Measurements from ENCODE around the gene ARID3A. TPM values are rescaled to one million over a fixed set of nuclear protein-coding genes. Genes with fewer than 3 reads are reported as not detected.

The ARID3A gene
- total and polyA plus RNA-seq, 7 donors = 2.3 to 6.7 (median 4.2) TPM

- 15 to 18% (median 18%) methylated on average over 27 to 35 of the region's 35 CpGs for WGBS, 3 donors
- intact Hi-C loops (cut with DNase I) = loop anchor here in 1 of 2 donors (5.0 kb wide), 1 partner anchor 59 kb away; the partner anchor contains the start of gene CFD
- H3K36me3 ChIP-seq (ENCODE audit: insufficient read depth in 1 of 2, low read depth in 1 of 2) = no peaks in the 10 kb centered on the region
- H3K27ac ChIP-seq = no peak overlapping the region
- H3K9me3 ChIP-seq = no peaks in the 10 kb centered on the region
- H3K4me1 ChIP-seq = peaks cover 20% of the 10 kb centered on the region
- TF ChIP-seq CTCF (IDR thresholded peaks at IDR 0.05) = no peak
- ATAC-seq = no peak
- H3K4me3 ChIP-seq = peak overlapping the region; percentile 48
- H3K27me3 ChIP-seq (ENCODE audit: insufficient read depth in 3 of 3, low read length in 2 of 3) = peaks cover 0 to 53% (median 18%) of the 10 kb centered on the region in 3 donors
- no peak for DNase-seq
Observed at GRCh38 chr19:916645-917322, 9.1 kb upstream of the ARID3A start.

- WGBS, 3 donors = 0 to 1% (median 1%) methylated on average over 53 to 87 of the region's 87 CpGs
- Histone ChIP-seq H3K4me3 (peak within 1 kb of the TSS; percentile 48), H3K36me3 (ENCODE audit: insufficient read depth in 1 of 2, low read depth in 1 of 2) (no peaks in the 10 kb centered on the region), H3K4me1 (peaks cover 20% of the 10 kb centered on the region), H3K27ac (no peak within 1 kb of the TSS), H3K27me3 (ENCODE audit: insufficient read depth in 3 of 3, low read length in 2 of 3) (peaks cover 0 to 53% (median 18%) of the 10 kb centered on the region in 3 donors), H3K9me3 (no peaks in the 10 kb centered on the region)
- no peak for DNase-seq
- intact Hi-C loops (cut with DNase I) = loop anchor here in 1 of 2 donors (5.0 kb wide), 1 partner anchor 60 kb away; the partner anchor contains the start of gene CFD
- peak; percentile 25 for TF ChIP-seq CTCF (IDR thresholded peaks at IDR 0.05)
- ATAC-seq = peak in 1 of 4 donors; percentile 12
Observed at GRCh38 chr19:917323-918151, 8.3 kb upstream of the ARID3A start, which contains the start of gene KISS1R. KISS1R (plus strand) TSS chr19:917333; CDS start chr19:917503, 170 bp downstream.

GRCh38 chr19:918152-918437 is 7.7 kb upstream of the ARID3A start:
- intact Hi-C loops (cut with DNase I) = loop anchor here in 1 of 2 donors (5.0 kb wide), 1 partner anchor 61 kb away; the partner anchor contains the start of gene CFD
- WGBS, 3 donors = 1 to 6% (median 3%) methylated on average over 12 of the region's 12 CpGs
- ATAC-seq (no peak), DNase-seq (no peak)
- no peaks in the 10 kb centered on the region for H3K9me3 ChIP-seq
- H3K4me1 ChIP-seq = peaks cover 20% of the 10 kb centered on the region
- H3K36me3 ChIP-seq (ENCODE audit: insufficient read depth in 1 of 2, low read depth in 1 of 2) = no peaks in the 10 kb centered on the region
- no peak for TF ChIP-seq CTCF (IDR thresholded peaks at IDR 0.05)
- peaks cover 0 to 53% (median 18%) of the 10 kb centered on the region in 3 donors for H3K27me3 ChIP-seq (ENCODE audit: insufficient read depth in 3 of 3, low read length in 2 of 3)
- no peak overlapping the region for H3K27ac ChIP-seq
- H3K4me3 ChIP-seq = no peak overlapping the region

- no peaks in the 10 kb centered on the region for H3K36me3 ChIP-seq (ENCODE audit: insufficient read depth in 1 of 2, low read depth in 1 of 2)
- no peak for DNase-seq
- intact Hi-C loops (cut with DNase I) = loop anchor here in 1 of 2 donors (5.0 kb wide), 1 partner anchor 61 kb away; the partner anchor contains the start of gene CFD
- TF ChIP-seq CTCF (IDR thresholded peaks at IDR 0.05) = no peak
- no peak for ATAC-seq
- H3K4me3 ChIP-seq = no peak overlapping the region
- H3K27me3 ChIP-seq (ENCODE audit: insufficient read depth in 3 of 3, low read length in 2 of 3) = peaks cover 0 to 53% (median 18%) of the 10 kb centered on the region in 3 donors
- 0 to 4% (median 2%) methylated on average over 30 to 58 of the region's 58 CpGs for WGBS, 3 donors
- no peaks in the 10 kb centered on the region for H3K9me3 ChIP-seq
- no peak overlapping the region for H3K27ac ChIP-seq
- peaks cover 20% of the 10 kb centered on the region for H3K4me1 ChIP-seq
Observed at GRCh38 chr19:918481-919198, 7.2 kb upstream of the ARID3A start.
